Islet of Langerhans (tissue), 1 donor: ENCODE measurements around the gene CEMIP2.

Experiments used
- FAIRE-seq: peaks from one replicate; lab custom pipeline; 2011; peaks lifted over from hg19 to GRCh38; lab: Jason Lieb, UNC

Gene CEMIP2

DNA sequence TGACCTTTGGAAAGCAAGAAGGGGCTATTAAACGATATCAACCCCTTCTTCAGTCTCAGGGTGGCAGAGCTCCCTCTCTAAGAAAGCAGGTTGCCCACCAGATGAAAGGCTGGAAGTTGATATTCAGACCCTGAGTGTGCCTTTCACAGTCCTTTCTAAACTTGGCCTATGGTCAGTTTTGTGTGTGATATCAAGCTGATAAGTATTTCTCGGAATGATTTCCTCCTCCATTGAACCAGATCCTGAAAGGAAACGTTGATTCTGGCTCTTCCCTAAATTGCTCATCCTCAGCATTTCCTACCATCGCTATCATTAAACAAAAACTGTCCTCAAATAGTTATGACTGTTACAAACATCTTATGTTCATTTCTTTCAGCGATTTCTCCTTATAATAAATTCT, 130.4 kb downstream of the CEMIP2 start:
- no peak for FAIRE-seq

DNA sequence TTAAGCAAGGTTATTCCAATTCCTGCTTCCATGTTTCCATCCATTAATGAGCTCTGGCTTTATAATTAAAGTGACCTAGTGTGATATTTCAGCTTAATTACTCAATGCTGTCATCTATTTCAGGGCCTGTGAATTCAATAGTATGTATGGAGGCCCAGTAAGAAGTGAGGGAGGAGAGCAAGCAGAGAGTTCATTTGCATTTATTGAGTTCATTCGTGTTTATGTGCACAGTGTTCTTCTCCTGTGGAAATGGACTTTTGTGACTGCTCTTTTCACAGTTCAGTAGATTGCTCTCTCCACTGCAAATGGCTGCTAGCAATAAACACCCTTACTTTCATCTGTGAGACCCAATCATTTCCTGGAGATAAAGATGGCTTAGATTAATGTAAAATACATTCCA, 130.9 kb downstream of the CEMIP2 start:
- FAIRE-seq = no peak

DNA sequence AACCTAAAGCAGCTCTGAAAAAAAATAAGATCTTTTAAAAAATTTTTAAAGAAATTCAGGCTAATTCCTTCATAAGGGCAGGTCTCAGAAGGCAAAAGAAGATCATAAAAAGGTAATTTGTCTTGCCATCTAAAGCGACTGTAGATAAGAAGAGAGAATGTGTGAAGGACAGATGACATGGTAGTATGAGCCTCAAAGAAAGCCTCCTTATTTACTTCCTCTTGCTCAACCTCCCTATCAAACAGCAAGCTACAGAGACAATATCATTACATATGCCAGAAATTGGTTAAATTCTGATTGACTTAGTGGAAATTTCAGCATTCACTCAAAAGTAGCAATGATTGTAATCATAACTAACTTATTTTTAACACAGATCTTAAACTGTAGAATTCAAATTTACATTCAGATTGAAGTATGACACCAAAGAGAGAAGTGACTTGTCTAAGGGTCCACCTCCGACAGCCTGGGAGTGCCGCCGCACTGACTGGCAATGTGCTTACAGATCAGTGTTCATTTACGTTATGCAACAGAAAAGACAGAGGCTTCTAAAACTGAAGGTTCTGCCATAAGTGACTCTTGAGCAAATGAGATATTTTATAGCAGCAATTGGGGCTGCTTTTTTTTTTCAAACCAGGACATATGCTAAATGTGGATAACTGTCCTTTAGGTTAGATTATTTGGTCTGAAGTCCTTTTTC, 132.0 kb downstream of the CEMIP2 start:
- no peak for FAIRE-seq

DNA sequence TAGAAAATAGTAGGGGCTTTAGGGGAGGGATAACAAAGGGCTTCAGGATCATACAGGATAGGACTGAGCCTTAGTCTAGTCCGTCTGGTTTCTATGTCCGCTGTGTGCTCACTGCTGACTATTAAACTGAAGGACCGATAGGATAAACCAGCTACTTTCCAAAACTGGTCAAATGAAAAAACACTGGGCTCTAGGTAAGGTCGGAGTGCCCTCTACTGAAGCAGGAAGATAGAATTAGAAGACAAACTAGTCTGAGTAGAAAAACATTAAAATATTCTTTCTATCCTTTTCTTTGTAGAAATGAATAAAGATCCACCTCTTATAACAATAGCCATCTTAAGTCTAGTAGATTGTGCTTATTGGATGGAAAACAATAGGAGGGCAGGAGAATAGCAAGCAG, 133.6 kb downstream of the CEMIP2 start:
- FAIRE-seq = no peak
